Urothelium cell line (cell line): ENCODE data around the gene COTL1.

Source experiments
- DNase-seq: peaks from one replicate; pipeline ENCODE4 v3.0.0; 2011; ENCODE audit warnings: low spot score, mixed read lengths
- FAIRE-seq: peaks from 2 replicates; lab custom pipeline; 2011; peaks lifted over from hg19 to GRCh38; lab: Jason Lieb, UNC

The COTL1 gene

DNA sequence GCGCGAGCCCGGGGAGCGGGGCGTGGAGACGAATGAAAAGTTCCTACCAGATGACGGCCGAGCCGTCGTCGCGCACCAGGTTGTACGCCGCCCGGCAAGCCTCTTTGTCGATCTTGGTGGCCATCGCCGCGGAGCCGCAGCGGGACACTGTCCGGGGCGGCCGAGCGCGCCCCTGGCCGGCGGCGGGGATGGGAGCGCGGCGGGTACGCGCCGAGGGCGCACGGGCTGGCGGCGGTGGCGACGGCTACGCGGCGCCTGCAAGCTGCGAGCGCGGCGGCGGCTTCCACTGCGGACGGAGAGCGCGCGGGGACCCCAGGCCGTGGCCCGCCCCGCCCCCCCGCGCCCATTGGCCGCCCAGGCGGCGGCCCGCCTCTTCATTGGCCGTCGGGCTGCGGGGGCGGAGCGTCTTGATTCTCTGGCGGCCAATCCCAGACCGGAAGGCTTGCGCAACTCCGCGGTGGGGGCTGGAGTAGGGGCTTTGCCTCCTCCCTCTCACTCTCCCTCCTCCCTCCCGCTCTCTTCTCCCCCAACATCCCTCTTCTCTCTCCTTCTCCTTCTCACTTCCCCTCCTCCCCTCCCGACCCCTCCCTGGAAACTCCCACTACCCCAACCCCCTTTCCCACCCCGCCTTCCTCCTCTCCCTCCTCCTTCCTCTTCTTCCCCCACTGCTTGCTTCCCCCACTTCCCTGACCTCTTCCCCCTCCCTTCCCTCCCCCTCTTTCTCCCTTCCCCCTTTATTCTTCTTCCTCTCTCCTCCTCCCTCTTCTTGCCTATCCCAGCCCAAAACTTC lies at the start of gene COTL1:
COTL1 (minus strand) TSS at position 288 of the 790 bp plus-strand sequence; CDS start at position 124, 164 bp downstream.
- no peak for FAIRE-seq
- DNase-seq, result peak; percentile 96

DNA sequence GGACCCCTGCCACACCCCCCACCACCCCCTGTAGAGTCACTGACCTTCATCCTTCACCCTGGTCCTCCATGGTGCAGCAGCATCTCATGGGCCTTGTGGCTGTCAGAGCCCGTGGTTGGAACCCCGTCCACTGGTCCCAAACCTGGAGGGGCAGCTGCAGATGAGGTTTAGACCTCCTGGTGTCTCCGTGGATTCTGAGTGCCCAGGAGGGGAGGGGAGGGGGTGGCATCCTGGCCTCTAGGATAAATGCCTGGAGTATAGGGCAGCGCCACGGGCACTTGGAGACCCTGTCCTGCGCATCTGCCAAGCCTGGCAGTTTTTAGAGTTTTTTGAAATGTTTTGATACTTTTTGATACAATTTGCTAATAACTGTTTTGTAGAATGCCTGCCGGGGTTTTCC lies 48.0 kb upstream of the COTL1 start:
- no peak for DNase-seq
- no peak for FAIRE-seq

GRCh38 chr16:84665359-84665758 lies 47.5 kb upstream of the COTL1 start:
- FAIRE-seq (no peak), DNase-seq (no peak)

GRCh38 chr16:84663433-84664101 lies 45.7 kb upstream of the COTL1 start:
- DNase-seq, result no peak
- FAIRE-seq, result no peak

- FAIRE-seq (no peak), DNase-seq (no peak)
Measured at GRCh38 chr16:84662471-84662870, 44.6 kb upstream of the COTL1 start.

GRCh38 chr16:84661418-84662060 lies 43.7 kb upstream of the COTL1 start:
- no peak for DNase-seq
- no peak for FAIRE-seq

DNA sequence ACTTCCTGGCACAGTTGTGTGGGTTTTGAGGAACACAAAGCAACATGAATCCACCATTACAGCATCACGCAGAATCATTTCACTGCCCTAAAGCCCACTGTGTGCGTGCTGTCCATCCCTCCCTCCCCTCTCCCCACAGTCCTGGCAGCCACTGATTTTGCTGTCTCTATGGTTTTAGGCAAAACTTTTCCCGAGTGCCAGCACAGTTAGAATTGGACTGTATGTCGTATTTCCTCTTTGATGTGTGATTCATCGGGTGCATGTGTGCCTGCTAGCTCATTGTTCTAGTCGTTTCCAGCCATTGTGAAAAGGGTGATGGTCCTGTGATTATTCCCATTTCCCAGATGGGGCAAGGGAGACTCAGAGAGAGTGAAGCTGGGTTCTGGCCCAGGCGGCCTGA lies 43.1 kb upstream of the COTL1 start:
- DNase-seq, result no peak
- FAIRE-seq, result no peak

DNA sequence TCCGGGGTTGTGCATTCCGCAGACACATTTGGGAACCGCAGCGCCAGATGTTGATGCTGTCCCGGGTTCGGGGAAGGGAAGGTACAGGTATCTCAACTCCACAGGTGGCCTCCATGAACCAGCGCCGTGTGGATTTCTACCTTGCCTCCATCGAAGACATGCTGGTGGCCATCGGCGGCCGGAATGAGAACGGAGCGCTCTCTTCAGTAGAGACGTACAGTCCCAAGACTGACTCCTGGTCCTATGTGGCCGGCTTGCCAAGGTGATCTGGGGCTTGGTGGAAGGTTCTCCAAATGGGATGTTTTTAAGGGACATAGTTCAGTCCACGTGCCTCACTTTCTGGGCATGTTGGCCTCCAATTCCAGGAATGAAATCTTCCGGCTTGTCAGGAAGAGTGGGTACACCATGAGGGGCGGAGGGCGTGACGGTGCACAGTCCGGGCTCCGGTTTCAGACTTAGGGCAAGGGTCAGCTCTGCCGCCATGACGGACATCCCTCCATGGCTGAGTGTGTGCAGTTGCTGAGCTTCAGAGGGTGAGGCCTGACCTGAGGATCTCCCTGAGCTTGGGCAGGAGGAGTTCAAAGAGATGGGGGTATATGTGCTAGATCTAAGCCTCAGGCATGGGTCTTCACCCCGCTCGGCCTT lies 41.9 kb upstream of the COTL1 start:
- FAIRE-seq (no peak), DNase-seq (no peak)

GRCh38 chr16:84658690-84659089 lies 40.8 kb upstream of the COTL1 start:
- FAIRE-seq (no peak), DNase-seq (no peak)

- DNase-seq (no peak), FAIRE-seq (no peak)
Measured at GRCh38 chr16:84657229-84657837, 39.5 kb upstream of the COTL1 start.

DNA sequence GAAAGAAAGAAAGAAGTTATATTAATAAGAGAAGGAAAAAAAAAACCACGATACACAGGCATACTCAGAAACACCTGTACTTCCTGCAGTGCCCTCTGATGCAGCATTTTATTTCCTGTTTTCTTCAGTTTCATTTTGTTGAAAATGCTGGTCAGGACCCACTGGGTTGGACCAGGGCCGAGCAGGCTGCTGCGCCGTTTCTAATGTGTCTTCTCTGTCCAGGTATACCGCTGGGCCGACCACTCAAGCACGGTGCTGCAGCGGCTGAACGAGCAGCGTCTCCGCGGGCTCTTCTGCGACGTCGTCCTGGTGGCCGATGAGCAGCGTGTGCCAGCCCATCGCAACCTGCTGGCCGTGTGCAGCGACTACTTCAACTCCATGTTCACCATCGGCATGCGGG lies 38.8 kb upstream of the COTL1 start:
- peak; percentile 37 for FAIRE-seq
- no peak for DNase-seq

- DNase-seq (no peak), FAIRE-seq (no peak)
Measured at GRCh38 chr16:84654998-84655397, 37.1 kb upstream of the COTL1 start.

DNA sequence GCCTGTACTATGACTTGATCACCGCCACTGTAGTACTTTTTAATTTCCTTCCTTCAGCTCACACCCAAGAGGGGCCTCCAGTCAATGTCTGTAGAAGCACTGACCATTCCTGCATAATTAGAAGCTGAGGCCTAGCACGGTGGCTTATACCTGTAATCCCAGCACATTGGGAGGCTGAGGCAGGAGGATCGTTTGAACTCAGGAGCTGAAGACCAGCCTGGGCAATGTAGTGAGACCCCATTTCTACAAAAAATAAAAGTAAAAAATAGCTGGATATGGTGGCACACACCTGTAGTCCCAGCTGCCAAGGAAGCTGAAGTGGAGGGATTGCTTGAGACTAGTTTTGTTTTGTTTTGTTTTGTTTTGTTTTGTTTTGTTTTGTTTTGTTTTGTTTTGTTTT lies 36.4 kb upstream of the COTL1 start:
- FAIRE-seq (no peak), DNase-seq (no peak)

DNA sequence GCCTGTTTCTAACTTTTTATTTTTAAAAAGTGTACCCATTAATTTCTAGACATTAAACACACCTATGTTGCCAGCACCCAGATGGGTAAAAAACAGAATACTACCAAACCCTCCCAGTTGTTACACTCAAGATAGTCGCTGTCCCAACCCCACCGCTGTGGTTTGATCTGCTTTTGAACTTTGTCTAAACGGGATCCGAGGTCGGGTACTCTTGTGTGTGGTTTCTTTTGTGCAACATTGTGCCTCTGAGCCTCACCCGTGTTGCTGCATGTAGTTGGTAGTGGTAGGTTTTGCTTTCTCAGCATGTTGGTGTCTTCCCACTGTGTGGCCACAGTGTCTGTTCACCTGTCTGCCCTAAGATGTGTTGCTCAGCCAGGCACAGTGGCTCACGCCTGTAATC lies 34.7 kb upstream of the COTL1 start:
- FAIRE-seq (no peak), DNase-seq (no peak)

DNA sequence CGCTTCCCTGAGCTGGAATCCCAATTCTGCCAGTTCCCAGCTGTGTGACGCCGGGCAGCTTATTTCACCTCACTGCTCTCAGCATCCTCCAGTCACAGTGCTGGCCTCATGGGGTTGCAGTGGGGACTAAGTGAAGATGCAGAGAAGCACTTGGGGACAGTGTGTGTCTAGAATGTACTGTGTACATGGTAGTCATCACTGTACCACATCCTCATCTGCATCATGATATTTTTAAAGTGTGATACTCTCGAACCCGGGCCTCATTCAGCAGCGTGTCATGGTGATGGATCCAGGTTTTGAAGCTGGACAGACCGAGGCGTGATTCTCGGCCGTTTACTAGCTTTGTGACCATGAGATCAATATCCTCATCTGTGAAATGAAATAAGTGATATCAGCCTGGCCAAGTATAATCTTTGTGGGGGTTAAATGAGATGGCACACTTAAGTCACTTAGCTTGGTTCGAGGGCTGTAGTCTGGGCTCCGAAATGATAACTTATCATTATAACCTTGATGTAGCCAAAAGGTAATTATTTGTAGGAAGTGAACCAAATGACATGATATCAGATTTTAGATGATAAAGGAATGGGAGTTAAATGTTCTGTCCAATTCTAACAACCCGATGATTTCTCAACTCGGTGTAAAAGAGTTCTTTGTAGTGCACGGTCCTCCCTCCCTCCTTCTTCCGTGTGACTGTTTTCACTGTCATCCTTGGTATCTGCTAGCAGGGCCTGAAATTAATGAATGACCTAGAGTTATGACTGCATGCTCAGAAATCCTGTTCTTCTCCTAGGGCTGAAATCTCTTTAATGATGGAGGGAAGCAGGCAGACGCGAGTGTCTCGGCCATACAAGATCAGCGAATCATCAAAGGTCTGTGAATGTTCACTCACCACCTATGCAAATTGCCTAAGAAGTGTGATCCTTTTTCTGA lies 32.4 kb upstream of the COTL1 start:
- no peak for DNase-seq
- FAIRE-seq, result peak; percentile 13

DNA sequence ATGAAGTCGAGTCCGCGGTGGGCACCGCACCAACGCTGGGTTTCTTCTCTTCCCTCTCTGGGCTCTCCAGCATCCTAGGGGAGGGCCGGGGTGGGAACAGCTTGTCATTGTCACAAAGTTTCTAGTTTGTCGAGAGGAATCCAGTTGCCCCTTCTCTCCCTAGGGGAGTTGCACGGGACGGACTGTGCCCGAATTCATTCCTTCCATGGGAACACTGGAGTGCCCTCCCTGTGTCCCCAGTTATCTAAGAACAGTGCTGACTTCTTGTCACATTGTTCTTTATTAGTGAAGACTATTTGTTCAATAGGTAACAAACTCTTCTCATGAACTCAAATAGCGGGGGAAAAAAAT lies 31.6 kb upstream of the COTL1 start:
- FAIRE-seq (no peak), DNase-seq (no peak)

- peak; percentile 72 for DNase-seq
- FAIRE-seq, result no peak
Measured at GRCh38 chr16:84648595-84649510, 31.0 kb upstream of the COTL1 start.

GRCh38 chr16:84647828-84648594 lies 30.1 kb upstream of the COTL1 start, which contains the start of gene KLHL36:
TSS of gene KLHL36 (plus strand) at chr16:84648511. CDS start at chr16:84650868, 2,357 bp downstream.
- peak; percentile 92 for DNase-seq
- FAIRE-seq, result no peak
